ENCODE data around the gene EIF1.

- no peak for TF ChIP-seq CTCF (conservative IDR thresholded peaks at IDR 0.05; ENCODE audit: low read length)
- no peak for TF ChIP-seq EZH2phosphoT487 (IDR thresholded peaks at IDR 0.05; ENCODE audit: borderline replicate concordance, low read depth, low read length)
Observed at GRCh38 chr17:41707803-41708669, 19.4 kb downstream of the EIF1 start.

Data from OCI-LY7 (cell line).